Esophagus muscularis mucosa (tissue), 4 donors: ENCODE measurements around the gene RALGAPB. TPM values are rescaled to one million over a fixed set of nuclear protein-coding genes. Genes with fewer than 3 reads are reported as not detected.

ENCODE experiments used
- DNase-seq: peaks from one replicate; pipeline ENCODE4 v3.0.0-alpha.2; 2017; ENCODE audit errors: extremely low spot score
- H3K27ac ChIP-seq, 4 donors: fragments of 200-600 bp; sonication (generic); replicated peaks in 1 of 4; 1 replicate in 3 of 4; 2 replicates in 1 of 4; pipeline ENCODE4 v1.5.1; 2016 to 2019; ENCODE audit warnings: mild to moderate bottlenecking in 1 of 4
- H3K27me3 ChIP-seq, 4 donors: fragments of 200-600 bp; sonication (generic); one replicate each; pipeline versions ENCODE4 v1.5.1 to v1.6.0; 2016 to 2019
- H3K36me3 ChIP-seq, 4 donors: fragments of 200-600 bp; sonication (generic); one replicate each; pipeline ENCODE4 v1.5.1; 2016 to 2019
- H3K4me1 ChIP-seq, 4 donors: fragments of 200-600 bp; sonication (generic); one replicate each; pipeline ENCODE4 v1.5.1; 2016 to 2019
- H3K4me3 ChIP-seq, 4 donors: fragments of 200-600 bp; sonication (generic); 1 replicate in 2 of 4; 2 replicates in 2 of 4; pipeline ENCODE4 v1.5.1; 2016 to 2019; ENCODE audit warnings: mild to moderate bottlenecking in 4 of 4, moderate library complexity in 1 of 4
- H3K9me3 ChIP-seq, 4 donors: fragments of 200-600 bp; sonication (generic); 1 replicate in 3 of 4; 2 replicates in 1 of 4; pipeline ENCODE4 v1.5.1; 2016 to 2019
- EP300 ChIP-seq: sonication (generic); formaldehyde crosslinking; IDR thresholded peaks from one replicate; pipeline ENCODE4 v1.6.1; 2017; ENCODE audit warnings: antibody characterized with exemption
- POLR2A ChIP-seq: fragments of 450-650 bp; IDR thresholded peaks from one replicate; pipeline ENCODE4 v1.6.1; 2017; ENCODE audit warnings: antibody characterized with exemption, moderate library complexity, mild to moderate bottlenecking, low read depth
- POLR2AphosphoS5 ChIP-seq, 2 donors: sonication (generic); formaldehyde crosslinking; IDR thresholded peaks; one replicate each; pipeline ENCODE4 v1.6.1; 2017; ENCODE audit warnings: antibody characterized with exemption in 2 of 2
- WGBS: methylation state at CpG from one replicate; pipeline ENCODE4 v1.1.5; 2018; 5-methylcytosine and 5-hydroxymethylcytosine counted together
- intact Hi-C: fragments of 100-400 bp; cut with DNase I; formaldehyde crosslinking; loops from one replicate; pipeline ENCODE4 v1.15.1; 2023
- total RNA-seq, 4 donors: library from RNA; depleted of rRNA; stranded (reverse); fragments of >200 nt; gene quantifications; one replicate each; pipeline versions ENCODE4 v1.1.0 to v1.2.1, GENCODE V29; 2016
- TF ChIP-seq, protein P1 (sequence below), 3 experiments: fragments of 200-600 bp in 2 of 3; fragments of 450-650 bp in 1 of 3; sonication (generic) in 2 of 3; IDR thresholded peaks; one replicate each; pipeline ENCODE4 v1.5.1; 2017 to 2019; ENCODE audit warnings: antibody characterized with exemption in 3 of 3, mild to moderate bottlenecking in 2 of 3, moderate library complexity in 1 of 3

RALGAPB gene
- total RNA-seq, 4 donors from 2014 or later: 31.5 to 37.4 (median 35.5) TPM

DNA sequence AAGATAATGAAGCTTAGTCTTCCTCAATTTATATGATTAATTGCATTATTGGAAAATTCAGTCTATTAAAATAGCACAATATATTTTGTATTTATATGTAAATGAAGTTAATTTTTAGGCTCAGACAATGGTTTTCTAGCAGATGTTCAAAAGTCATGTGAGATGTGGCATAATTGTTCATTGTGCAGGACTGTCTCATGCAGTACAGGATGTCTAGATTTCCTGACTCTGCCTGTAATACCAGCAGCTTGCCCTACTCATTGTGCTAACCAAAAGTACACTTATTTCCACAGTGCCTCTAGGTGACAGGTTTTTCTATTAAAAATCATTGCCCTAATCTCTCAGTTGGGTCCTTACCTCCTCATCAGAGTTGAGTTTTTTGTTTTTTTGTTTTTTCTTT, 12.4 kb downstream of the RALGAPB start:
- Histone ChIP-seq H3K36me3 (peaks cover 18 to 34% (median 25%) of the 10 kb centered on the region in 4 donors), H3K4me3 (no peak overlapping the region), H3K4me1 (peaks cover 4 to 12% (median 10%) of the 10 kb centered on the region in 4 donors), H3K9me3 (no peaks in the 10 kb centered on the region), H3K27me3 (no peaks in the 10 kb centered on the region), H3K27ac (no peak overlapping the region)
- intact Hi-C loops: no loop called here
- DNase-seq: no peak
- no peak for TF ChIP-seq EP300
- TF ChIP-seq, protein P1, sequence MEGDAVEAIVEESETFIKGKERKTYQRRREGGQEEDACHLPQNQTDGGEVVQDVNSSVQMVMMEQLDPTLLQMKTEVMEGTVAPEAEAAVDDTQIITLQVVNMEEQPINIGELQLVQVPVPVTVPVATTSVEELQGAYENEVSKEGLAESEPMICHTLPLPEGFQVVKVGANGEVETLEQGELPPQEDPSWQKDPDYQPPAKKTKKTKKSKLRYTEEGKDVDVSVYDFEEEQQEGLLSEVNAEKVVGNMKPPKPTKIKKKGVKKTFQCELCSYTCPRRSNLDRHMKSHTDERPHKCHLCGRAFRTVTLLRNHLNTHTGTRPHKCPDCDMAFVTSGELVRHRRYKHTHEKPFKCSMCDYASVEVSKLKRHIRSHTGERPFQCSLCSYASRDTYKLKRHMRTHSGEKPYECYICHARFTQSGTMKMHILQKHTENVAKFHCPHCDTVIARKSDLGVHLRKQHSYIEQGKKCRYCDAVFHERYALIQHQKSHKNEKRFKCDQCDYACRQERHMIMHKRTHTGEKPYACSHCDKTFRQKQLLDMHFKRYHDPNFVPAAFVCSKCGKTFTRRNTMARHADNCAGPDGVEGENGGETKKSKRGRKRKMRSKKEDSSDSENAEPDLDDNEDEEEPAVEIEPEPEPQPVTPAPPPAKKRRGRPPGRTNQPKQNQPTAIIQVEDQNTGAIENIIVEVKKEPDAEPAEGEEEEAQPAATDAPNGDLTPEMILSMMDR (IDR thresholded peaks at IDR 0.05): no peak
- no peak for TF ChIP-seq POLR2A
- TF ChIP-seq POLR2AphosphoS5 (IDR thresholded peaks at IDR 0.05): no peak

DNA sequence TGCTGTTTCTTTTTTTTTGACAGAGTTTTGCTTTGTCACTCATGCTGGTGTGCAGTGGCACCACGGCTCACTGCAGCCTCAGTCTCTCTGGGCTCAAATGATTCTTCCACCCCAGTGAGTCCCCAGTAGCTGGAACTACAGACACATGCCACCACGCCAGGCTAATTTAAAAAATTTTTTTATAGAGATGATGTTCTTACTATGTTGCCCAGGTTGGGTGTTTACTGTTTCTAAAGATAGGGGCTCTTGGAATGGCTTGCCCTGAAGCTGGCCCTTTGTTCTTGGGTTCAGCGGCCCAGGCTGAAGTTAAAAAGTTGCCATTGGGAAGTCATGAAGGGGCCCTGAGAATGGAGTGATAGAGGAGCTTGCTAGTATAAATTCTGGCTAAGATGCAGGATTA, 16.5 kb downstream of the RALGAPB start:
- H3K27ac ChIP-seq: no peak overlapping the region
- intact Hi-C loops: no loop called here
- no peaks in the 10 kb centered on the region for H3K27me3 ChIP-seq
- WGBS: 92% methylated on average over 3 of the region's 3 CpGs
- peaks cover 18 to 57% (median 48%) of the 10 kb centered on the region in 4 donors for H3K36me3 ChIP-seq
- H3K9me3 ChIP-seq: no peaks in the 10 kb centered on the region
- H3K4me1 ChIP-seq: peaks cover 6 to 12% (median 11%) of the 10 kb centered on the region in 4 donors
- no peak overlapping the region for H3K4me3 ChIP-seq
- DNase-seq: no peak
- TF ChIP-seq EP300 (no peak), POLR2A (no peak), POLR2AphosphoS5 (IDR thresholded peaks at IDR 0.05) (no peak)
- TF ChIP-seq, protein P1 (IDR thresholded peaks at IDR 0.05): no peak

DNA sequence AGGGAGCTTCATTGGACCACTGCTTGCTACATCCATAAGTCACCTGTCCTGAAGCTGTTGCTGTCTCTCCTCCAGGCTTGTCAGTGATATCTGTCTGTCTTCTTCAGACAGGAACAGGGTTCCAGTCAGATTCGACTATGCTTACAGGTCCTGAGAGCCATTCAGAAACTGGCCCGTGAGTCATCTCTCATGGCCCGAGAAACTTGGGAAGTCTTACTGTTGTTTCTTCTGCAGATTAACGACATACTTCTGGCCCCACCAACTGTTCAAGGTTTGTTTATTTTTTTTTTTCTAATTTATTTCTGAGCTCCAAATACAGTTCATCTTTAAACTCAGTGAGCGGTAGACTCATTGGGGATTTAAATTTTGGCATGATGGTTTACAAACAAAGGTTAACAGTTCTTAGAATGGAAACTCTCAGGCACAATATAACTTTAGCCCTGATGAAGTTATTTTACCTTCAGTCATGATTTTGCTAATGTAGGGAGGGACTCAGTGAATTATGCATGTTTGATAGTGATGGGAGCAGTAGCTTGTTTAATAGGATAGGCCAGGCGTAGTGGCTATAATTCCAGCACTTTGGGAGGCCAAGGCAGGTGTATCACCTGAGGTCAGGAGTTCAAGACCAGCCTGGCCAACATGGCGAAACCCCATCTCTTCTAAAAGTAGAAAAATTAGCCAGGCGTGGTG, 24.7 kb downstream of the RALGAPB start:
- no peak for DNase-seq
- Histone ChIP-seq H3K4me1 (no peaks in the 10 kb centered on the region), H3K9me3 (no peaks in the 10 kb centered on the region), H3K36me3 (peaks cover 16 to 94% (median 72%) of the 10 kb centered on the region in 4 donors), H3K27me3 (no peaks in the 10 kb centered on the region), H3K27ac (no peak overlapping the region), H3K4me3 (no peak overlapping the region)
- TF ChIP-seq EP300 (no peak), POLR2AphosphoS5 (IDR thresholded peaks at IDR 0.05) (no peak), POLR2A (no peak)
- TF ChIP-seq, protein P1 (IDR thresholded peaks at IDR 0.05): no peak
- intact Hi-C loops: no loop called here
- WGBS: 87% methylated on average over 8 of the region's 8 CpGs

DNA sequence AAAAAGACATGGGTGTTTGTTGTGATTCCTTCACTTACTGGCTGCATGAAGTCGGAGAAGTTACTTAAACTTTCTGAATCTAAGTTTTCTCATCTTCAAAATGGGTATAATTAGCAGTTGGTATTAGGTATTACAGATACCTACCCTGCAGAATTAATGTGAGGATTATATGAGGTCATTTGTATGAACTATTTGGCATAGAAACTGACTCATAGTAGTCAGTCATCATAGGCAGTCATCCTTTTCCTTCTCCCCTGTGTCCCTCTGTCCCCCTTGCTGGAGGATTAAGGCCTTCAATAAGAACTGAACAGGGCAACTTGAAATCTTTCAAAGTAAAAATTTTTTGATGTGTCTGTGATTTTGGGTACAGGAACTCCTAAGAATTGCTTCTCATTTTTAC, 26.3 kb downstream of the RALGAPB start:
- DNase-seq: no peak
- intact Hi-C loops: no loop called here
- Histone ChIP-seq H3K4me1 (no peaks in the 10 kb centered on the region), H3K4me3 (no peak overlapping the region), H3K27ac (no peak overlapping the region), H3K27me3 (no peaks in the 10 kb centered on the region), H3K36me3 (peaks cover 16 to 94% (median 70%) of the 10 kb centered on the region in 4 donors), H3K9me3 (no peaks in the 10 kb centered on the region)
- 90% methylated on average over 1 of the region's 1 CpG for WGBS
- TF ChIP-seq POLR2A: no peak
- TF ChIP-seq POLR2AphosphoS5 (IDR thresholded peaks at IDR 0.05): no peak
- TF ChIP-seq, protein P1 (IDR thresholded peaks at IDR 0.05): no peak
- no peak for TF ChIP-seq EP300

DNA sequence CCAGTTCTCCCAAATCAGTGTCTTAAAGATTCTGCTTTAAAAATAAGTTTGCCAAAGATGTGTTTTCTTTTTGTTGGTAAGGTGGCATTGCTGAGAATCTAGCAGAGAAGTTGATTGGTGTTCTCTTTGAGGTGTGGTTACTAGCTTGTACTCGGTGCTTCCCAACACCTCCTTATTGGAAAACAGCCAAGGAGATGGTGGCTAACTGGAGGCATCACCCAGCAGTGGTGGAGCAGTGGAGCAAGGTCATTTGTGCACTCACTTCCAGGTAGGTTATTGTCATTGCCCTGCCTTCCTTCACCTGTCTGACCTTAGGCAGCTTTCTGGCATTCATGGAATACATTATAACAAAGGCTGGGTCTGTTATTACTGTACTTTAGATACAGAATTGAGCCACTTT, 26.7 kb downstream of the RALGAPB start:
- 78% methylated on average over 1 of the region's 1 CpG for WGBS
- peaks cover 16 to 93% (median 66%) of the 10 kb centered on the region in 4 donors for H3K36me3 ChIP-seq
- TF ChIP-seq POLR2AphosphoS5 (IDR thresholded peaks at IDR 0.05) (no peak), POLR2A (no peak), EP300 (no peak)
- TF ChIP-seq, protein P1 (IDR thresholded peaks at IDR 0.05): no peak

More for the DNA sequence above, 26.7 kb downstream of the RALGAPB start:
- Histone ChIP-seq H3K4me3 (no peak overlapping the region), H3K27me3 (no peaks in the 10 kb centered on the region), H3K4me1 (no peaks in the 10 kb centered on the region), H3K9me3 (no peaks in the 10 kb centered on the region), H3K27ac (no peak overlapping the region)
- DNase-seq: no peak
- intact Hi-C loops: no loop called here
